Measurements from ENCODE around the gene ACTG2.
"Not testable (repeated sequence)": the region's sequence is repeated elsewhere in the genome, so short reads cannot be mapped to it uniquely, and the experiment has no call there.

The ACTG2 gene

GRCh38 chr2:73901143-73901542 lies 8.3 kb downstream of the ACTG2 start:
- Mint-ChIP-seq H3K27ac (no peak overlapping the region), H3K4me3 (no peak overlapping the region), H3K36me3 (ENCODE audit: low read depth) (no peaks in the 10 kb centered on the region), H3K4me1 (ENCODE audit: low read depth) (peaks cover 16% of the 10 kb centered on the region), H3K27me3 (no peaks in the 10 kb centered on the region), H3K9me3 (no peaks in the 10 kb centered on the region)
- DNase-seq = no peak

- Mint-ChIP-seq H3K9me3 (no peaks in the 10 kb centered on the region), H3K4me3 (no peak overlapping the region), H3K36me3 (ENCODE audit: low read depth) (no peaks in the 10 kb centered on the region), H3K27me3 (no peaks in the 10 kb centered on the region), H3K27ac (no peak overlapping the region), H3K4me1 (ENCODE audit: low read depth) (peaks cover 5% of the 10 kb centered on the region)
- DNase-seq = no peak
Measured at GRCh38 chr2:73902284-73902683, 9.5 kb downstream of the ACTG2 start.

- H3K36me3 Mint-ChIP-seq (ENCODE audit: low read depth) = no peaks in the 10 kb centered on the region
Measured at GRCh38 chr2:73903313-73903712, 10.5 kb downstream of the ACTG2 start.

GRCh38 chr2:73903949-73904613 lies 11.3 kb downstream of the ACTG2 start:
- H3K36me3 Mint-ChIP-seq (ENCODE audit: low read depth); H3K27ac Mint-ChIP-seq; H3K4me3 Mint-ChIP-seq; H3K4me1 Mint-ChIP-seq (ENCODE audit: low read depth); H3K9me3 Mint-ChIP-seq; DNase-seq; H3K27me3 Mint-ChIP-seq: not testable (repeated sequence)

More at GRCh38 chr2:73903313-73903712, 10.5 kb downstream of the ACTG2 start:
- Mint-ChIP-seq H3K9me3 (no peaks in the 10 kb centered on the region), H3K27ac (no peak overlapping the region), H3K27me3 (no peaks in the 10 kb centered on the region), H3K4me3 (no peak overlapping the region), H3K4me1 (ENCODE audit: low read depth) (peaks cover 7% of the 10 kb centered on the region)
- no peak for DNase-seq

- Mint-ChIP-seq H3K27me3 (no peaks in the 10 kb centered on the region), H3K36me3 (ENCODE audit: low read depth) (no peaks in the 10 kb centered on the region), H3K9me3 (no peaks in the 10 kb centered on the region), H3K4me1 (ENCODE audit: low read depth) (peaks cover 7% of the 10 kb centered on the region), H3K27ac (no peak overlapping the region), H3K4me3 (no peak overlapping the region)
- DNase-seq = no peak
Measured at GRCh38 chr2:73904952-73905351, 12.1 kb downstream of the ACTG2 start.

GRCh38 chr2:73906847-73907505 lies 14.2 kb downstream of the ACTG2 start:
- no peaks in the 10 kb centered on the region for H3K36me3 Mint-ChIP-seq (ENCODE audit: low read depth)
- H3K9me3 Mint-ChIP-seq = no peaks in the 10 kb centered on the region
- H3K4me1 Mint-ChIP-seq (ENCODE audit: low read depth) = peaks cover 7% of the 10 kb centered on the region
- no peak overlapping the region for H3K4me3 Mint-ChIP-seq
- DNase-seq = no peak
- H3K27ac Mint-ChIP-seq = peak overlapping the region; percentile 7
- H3K27me3 Mint-ChIP-seq = no peaks in the 10 kb centered on the region

GRCh38 chr2:73907840-73908452 lies 15.1 kb downstream of the ACTG2 start:
- Mint-ChIP-seq H3K4me3 (no peak overlapping the region), H3K27me3 (no peaks in the 10 kb centered on the region), H3K9me3 (no peaks in the 10 kb centered on the region), H3K36me3 (ENCODE audit: low read depth) (no peaks in the 10 kb centered on the region), H3K4me1 (ENCODE audit: low read depth) (peaks cover 7% of the 10 kb centered on the region), H3K27ac (peak overlapping the region; percentile 53)
- DNase-seq = peak; percentile 62

- no peak for DNase-seq
- Mint-ChIP-seq H3K36me3 (ENCODE audit: low read depth) (no peaks in the 10 kb centered on the region), H3K27ac (no peak overlapping the region), H3K4me1 (ENCODE audit: low read depth) (peaks cover 7% of the 10 kb centered on the region), H3K4me3 (no peak overlapping the region), H3K27me3 (no peaks in the 10 kb centered on the region), H3K9me3 (no peaks in the 10 kb centered on the region)
Measured at GRCh38 chr2:73908689-73909652, 16.2 kb downstream of the ACTG2 start.

GRCh38 chr2:73910873-73911547 lies 18.2 kb downstream of the ACTG2 start:
- Mint-ChIP-seq H3K27me3 (no peaks in the 10 kb centered on the region), H3K27ac (no peak overlapping the region), H3K4me1 (ENCODE audit: low read depth) (peaks cover 7% of the 10 kb centered on the region), H3K4me3 (no peak overlapping the region), H3K9me3 (no peaks in the 10 kb centered on the region), H3K36me3 (ENCODE audit: low read depth) (no peaks in the 10 kb centered on the region)
- DNase-seq = no peak

GRCh38 chr2:73911548-73912208 lies 18.9 kb downstream of the ACTG2 start:
- no peaks in the 10 kb centered on the region for H3K27me3 Mint-ChIP-seq
- no peak overlapping the region for H3K27ac Mint-ChIP-seq
- no peak overlapping the region for H3K4me3 Mint-ChIP-seq
- no peaks in the 10 kb centered on the region for H3K9me3 Mint-ChIP-seq
- DNase-seq = no peak
- peaks cover 7% of the 10 kb centered on the region for H3K4me1 Mint-ChIP-seq (ENCODE audit: low read depth)
- no peaks in the 10 kb centered on the region for H3K36me3 Mint-ChIP-seq (ENCODE audit: low read depth)

GRCh38 chr2:73913414-73914054 lies 20.7 kb downstream of the ACTG2 start:
- Mint-ChIP-seq H3K27me3 (no peaks in the 10 kb centered on the region), H3K4me3 (no peak overlapping the region), H3K27ac (no peak overlapping the region), H3K4me1 (ENCODE audit: low read depth) (no peaks in the 10 kb centered on the region), H3K36me3 (ENCODE audit: low read depth) (no peaks in the 10 kb centered on the region), H3K9me3 (no peaks in the 10 kb centered on the region)
- no peak for DNase-seq

GRCh38 chr2:73914667-73915066 lies 21.9 kb downstream of the ACTG2 start:
- Mint-ChIP-seq H3K4me3 (no peak overlapping the region), H3K4me1 (ENCODE audit: low read depth) (no peaks in the 10 kb centered on the region), H3K36me3 (ENCODE audit: low read depth) (no peaks in the 10 kb centered on the region), H3K27ac (no peak overlapping the region), H3K9me3 (no peaks in the 10 kb centered on the region), H3K27me3 (no peaks in the 10 kb centered on the region)
- no peak for DNase-seq

GRCh38 chr2:73915437-73915993 lies 22.7 kb downstream of the ACTG2 start:
- Mint-ChIP-seq H3K4me1 (ENCODE audit: low read depth) (no peaks in the 10 kb centered on the region), H3K4me3 (no peak overlapping the region), H3K27ac (no peak overlapping the region), H3K9me3 (no peaks in the 10 kb centered on the region), H3K36me3 (ENCODE audit: low read depth) (no peaks in the 10 kb centered on the region), H3K27me3 (no peaks in the 10 kb centered on the region)
- no peak for DNase-seq

Data from activated T-cell treated with anti-CD3 and anti-CD28 coated beads, Interleukin-2, amount 50 U/mL, for 24 hours (primary cell).